Dedifferentiated amniotic fluid mesenchymal stem cell (primary cell): Measurements from ENCODE around the gene SLC12A4.

Source experiments
- DNase-seq: peaks from one replicate; pipeline ENCODE4 v3.0.0-alpha.2; 2016; ENCODE audit errors: extremely low spot score

The SLC12A4 gene

DNA sequence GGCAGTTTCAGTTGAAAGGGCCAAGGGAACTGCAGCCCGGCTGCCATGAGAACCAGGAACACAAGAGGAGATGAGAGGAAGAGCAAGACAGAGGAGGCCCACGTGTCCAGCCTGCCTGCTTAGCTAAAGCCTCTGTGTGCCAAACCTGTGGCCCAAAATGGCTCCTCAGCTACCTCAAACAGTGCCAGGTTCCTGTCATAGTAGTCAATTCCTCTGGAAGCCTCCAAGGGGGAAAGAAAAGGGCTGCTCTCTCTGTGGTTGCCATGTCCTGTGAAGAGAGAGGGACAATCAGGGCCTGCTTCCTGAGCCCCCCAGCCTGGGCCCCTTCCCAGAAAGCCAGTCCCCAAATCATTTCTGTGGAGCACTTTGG lies 5.2 kb downstream of the SLC12A4 start:
- DNase-seq = no peak

DNA sequence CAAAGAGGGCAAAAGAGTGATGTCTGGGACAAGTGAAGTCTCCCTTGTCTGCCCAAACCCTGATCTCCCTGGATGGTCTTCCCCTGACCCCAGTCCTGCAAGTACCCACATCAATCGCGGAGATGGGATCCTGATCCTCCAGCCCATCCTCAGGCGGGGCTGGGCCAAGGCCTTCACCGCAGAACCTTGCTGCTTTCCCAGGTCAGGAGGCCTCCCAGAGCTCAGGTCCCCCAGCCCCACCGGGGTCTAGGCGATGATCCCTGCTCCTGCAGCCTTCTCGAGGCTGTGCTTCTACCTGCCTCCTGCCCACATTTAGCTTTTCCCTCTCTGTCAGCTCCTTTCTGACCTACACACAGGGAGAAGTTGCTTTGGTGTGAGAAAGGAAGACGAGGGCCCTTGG lies 6.3 kb downstream of the SLC12A4 start:
- DNase-seq = no peak

DNA sequence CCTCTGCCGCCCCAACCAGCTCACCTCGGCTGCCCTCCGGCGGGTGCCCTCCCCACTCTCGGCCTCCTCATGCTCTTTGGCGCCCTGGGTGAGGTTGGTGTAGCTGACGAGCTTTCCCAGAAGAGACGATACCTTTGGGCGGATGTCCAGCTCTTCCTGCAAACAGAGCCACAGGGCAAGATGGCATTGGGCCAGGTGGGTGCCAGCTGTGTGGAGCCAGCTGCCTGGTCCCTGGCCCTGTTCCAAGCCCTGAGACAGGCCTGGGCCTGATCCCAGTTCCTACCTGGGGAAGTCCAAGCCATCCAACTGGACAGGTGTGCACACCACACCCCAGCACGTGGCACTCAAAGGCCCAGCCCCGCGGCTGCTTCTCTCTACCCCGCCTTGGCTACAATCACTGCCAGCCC lies 6.9 kb downstream of the SLC12A4 start:
- DNase-seq = no peak

DNA sequence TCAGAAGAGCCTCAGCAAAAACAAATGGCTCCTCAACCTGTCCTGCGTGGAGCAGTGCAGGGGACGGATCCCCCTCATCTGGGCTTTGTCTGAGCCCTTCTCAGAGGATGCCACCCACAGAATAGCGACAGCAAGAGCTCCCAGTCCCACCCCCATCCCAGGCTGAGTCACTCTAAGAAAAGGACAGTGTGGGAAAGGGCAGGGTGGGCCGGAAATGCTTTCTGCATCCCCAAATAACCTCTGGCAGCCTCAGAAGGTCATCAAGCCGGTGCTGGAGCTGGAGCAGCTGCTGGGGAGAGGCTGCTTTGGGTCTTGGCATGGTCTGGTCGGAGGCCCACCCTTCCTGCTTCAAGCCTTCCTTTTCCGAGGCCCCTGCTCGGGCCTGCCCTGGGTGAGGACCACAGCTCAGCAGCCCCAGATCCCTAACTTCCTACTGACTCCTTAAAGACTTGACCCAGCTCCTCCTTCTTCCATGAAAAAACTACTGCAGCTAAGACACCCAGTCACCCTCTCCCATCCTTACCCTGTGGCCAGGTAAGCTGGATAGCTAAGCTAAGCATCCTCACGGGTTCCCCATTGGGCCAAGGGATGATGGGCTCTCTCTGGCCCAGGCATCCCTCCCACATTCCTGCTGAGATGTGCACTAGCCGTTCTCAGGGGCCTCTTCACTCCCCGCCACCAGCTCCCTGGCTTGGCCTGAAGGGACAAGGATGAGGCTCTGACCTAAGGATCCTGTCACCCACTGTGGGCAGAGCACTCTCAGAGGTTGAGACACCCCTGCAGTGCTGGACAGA lies 8.7 kb downstream of the SLC12A4 start:
- peak; percentile 31 for DNase-seq

DNA sequence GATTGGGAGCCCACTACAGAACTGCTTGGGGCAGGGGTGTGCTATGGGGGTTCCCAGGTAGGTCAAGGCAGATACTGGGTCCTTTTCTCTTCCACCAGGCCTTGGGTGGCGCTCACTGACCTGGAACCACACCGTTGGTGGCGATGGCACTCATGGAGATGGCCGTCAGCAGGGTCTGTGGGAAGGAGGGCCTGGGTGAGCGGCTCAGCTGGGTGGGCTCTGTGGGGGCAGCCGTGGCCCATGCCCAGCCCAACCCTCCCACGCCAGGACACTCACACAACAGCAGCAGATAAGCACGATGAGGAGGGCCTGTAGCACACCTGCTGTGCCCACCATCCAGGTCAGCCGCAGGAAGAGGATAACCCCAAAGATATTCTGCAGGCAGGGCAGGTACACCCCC lies 10.8 kb downstream of the SLC12A4 start:
- DNase-seq = no peak

DNA sequence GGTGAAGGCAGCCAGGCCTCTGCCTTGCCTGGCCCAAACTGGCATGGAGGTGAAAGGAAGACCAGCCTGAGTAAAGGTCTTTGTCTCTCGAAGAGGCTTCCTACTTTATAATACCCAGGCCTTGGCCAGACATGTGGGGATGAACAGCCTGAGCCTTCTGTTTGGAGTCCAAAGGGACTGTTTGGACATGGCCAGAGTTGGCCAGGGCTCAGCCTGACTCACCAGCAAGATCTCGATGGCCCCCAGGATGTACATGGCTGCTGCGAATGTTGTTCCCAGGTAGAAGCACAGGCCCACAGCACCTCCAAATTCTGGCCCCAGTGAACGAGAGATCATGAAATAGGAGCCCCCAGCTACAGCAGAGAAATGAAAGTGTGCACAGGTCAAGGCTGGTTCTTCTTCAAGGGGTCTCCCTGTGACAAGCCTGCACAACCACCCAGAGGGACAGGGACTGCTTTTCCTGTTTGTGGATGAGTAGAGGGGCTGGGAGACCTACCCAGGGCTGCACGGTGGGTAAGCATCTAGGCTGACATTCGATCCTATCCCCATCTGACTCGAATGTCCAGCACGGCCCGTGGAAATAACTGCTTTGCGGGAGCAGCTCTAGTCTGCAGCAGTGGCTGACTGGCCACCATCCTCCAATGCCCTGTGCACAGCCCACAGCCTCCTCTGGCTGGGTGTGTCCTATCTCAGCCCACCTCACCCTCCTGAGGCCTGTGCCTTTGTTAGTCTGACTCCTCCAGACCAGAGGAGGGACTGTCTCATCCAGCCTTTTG lies 13.8 kb downstream of the SLC12A4 start:
- no peak for DNase-seq

DNA sequence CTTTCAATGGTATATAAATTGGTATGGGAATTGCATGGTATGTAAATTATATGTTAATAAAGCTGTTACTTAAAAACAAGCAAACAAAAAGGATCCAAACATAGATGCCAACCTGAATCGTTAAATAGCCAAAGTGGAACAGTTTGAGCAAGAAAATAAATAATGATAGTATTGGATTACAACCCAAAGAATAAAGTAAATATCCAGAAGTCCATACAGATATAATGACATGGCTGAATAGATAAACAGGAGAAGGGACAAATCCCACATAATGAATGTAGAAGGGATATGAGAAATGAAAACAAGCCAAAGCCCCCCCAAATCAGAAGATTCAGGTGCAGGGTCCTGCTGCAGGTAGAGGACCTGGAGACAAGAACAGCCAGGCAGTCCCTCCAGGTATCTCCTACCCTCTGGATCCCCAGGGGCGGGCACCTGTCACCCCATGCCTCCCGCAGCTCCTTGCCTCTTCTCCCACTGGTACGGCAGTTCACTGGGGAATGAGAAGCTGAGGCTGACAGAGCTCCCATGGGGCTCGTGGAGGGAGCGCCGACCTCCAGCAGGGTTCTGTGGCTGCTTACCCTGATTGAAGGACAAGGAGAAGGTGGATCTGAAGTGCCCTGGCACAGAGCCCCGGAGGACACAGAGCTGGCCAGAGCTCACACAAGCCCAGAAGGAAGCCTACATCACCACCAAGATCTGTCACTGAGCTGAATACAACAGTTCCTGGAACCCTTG lies 14.6 kb downstream of the SLC12A4 start:
- DNase-seq = no peak

DNA sequence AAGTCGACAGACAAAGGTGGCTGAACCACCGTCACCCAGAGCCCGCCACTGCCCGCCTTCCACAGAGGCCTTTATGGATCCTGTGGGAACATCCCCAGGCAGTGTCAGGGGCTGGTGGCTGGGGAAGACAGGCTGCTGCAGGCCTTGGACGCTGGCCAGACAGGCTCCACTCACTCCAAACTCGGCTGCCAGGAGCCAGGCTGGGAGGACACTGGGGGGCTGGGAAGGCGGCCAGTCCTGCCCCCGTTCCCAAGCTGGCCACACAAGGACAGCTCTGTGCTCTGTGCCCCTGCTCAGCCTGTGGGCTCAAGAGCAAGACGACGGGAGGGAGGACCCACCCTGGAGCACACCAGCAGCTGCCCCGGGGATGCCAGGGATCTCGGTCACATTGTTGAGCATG lies 17.0 kb downstream of the SLC12A4 start:
- DNase-seq = no peak

DNA sequence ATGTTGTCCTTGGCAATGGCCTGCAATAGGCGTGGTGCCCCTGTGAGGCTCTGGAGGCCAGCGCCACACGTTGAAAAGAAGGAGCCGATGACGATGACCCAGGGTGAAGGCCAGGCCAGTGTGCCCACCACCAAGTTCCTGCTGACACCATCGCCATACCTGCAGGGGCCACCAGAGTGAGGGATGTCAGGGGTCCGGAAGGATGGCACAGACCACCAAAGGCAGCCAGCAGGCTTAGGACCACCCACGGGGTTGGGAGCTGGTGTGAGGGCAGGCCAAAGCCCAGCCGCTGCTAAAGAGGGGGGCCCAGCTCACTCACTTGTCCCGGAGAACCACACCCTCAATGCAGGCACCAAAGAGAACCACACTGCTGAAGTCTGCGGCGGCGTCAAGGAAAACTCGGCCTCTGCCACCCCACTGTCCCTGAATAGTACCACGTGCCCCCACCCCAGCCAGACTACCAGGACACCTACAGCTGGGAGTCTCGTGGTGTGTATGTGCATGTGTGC lies 18.0 kb downstream of the SLC12A4 start:
- no peak for DNase-seq

DNA sequence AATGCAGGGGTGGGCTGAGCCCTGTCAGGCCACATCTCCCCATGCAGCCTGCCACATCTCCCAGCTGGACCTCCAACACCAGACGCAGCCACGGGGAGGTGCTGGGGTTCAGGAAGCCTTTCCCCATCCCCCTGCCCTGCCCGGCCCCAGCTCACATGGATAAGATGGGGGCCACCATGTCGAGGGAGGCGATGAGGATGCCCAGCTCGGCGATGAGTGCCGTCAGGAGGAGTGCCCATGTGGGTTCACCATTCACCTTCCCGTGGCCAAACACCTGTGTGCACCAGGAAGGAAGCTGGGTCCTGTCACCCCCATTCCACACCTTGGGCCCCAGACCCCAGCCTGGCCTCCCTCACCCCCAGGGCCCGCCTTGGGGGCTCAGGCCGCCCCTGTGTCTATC lies 18.8 kb downstream of the SLC12A4 start:
- DNase-seq = no peak

DNA sequence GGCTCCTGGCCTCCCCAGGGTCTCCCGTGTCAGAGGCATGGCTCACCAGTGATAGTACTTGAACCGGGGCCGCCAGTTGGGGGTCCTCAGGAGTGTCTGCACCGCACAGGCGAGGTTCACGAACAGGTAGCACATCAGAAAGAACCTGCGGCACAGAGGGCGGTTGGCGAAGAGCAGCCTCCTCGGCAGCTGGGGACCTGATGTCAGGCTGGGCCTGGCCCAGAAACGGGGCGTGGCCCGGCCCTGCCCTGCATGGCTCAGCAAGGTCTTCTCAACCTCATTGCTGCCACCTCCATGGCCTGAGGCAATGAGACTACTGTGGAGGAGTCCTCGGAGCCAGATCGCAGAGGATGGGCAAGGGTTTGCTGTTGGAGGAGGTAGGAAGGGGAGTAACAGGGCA lies 20.4 kb downstream of the SLC12A4 start:
- DNase-seq = no peak

DNA sequence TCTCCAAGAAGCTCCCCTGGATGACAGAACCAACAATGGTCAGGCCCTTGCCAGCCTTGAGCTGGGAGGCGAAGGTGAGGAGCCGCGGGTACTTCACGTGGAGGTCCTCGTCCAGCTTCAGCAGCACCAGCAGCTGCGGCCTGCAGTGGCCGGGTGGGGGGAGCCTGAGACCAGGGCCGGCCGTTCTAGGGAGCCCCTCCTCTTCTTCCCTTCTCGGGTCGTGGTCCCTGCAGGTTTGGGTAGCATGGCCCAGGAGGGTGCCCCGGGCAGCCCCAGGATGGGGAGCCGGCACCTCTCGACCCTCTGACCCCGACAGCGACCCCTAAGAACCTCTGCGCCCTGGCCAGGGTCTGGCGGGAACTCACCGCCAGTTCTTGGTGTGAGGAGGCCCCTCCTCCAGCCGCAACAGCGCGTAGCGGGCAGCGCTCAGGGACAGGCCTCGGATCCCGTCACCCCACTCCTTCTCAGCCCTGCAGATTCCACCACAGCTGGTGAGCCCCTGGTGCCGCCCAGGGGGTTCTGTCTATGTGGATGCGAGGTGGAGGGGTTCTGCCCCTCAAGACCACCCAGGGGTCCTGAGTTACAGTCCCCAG lies 21.4 kb downstream of the SLC12A4 start:
- DNase-seq = no peak

DNA sequence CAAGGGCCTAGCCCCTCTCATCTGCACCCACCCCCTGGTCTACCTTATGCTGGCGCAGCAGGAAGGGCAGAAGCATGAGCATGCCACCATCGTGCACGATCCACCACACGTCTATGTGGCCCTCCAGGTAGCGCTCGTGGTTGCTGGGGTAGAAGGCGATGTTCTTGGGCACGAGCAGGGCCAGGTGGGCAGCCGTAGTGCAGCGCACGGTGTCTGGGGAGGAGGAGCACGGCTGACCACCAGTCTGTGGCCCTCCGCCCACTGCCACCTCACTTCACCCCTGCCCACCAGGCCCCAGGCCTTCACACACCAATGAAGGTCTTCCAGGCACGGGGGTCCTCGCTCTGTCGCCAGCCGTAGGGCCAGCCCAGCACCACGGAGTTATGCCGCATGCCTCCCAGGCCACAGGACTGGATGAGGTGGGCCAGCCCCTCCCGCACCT lies 22.3 kb downstream of the SLC12A4 start:
- DNase-seq = no peak

DNA sequence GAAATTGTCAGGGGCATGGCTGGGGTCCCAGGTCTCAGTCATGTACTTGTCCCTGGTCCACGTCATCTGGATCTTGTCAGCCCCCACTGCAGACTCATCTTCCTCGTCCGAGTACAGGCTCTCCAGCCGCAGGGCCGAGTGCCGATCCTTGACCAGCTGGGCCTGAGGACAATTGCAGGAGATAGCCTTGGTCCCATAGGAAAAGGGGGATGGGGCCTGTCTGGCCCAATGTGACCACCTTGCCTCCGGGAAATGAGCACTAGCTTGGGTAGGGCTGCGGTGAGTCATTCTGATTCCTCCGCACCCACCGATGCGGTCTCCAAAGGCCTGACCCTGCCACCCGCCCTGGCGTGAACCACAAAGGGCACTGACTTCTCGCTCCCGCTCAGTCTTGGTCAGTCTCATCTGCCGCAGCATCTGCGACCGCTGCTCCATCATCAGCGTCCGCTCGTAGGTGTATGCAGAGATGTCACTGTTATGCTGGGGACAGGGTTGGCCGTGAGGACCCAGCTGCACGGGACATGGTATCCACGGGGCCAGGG lies 23.0 kb downstream of the SLC12A4 start:
- DNase-seq = no peak

DNA sequence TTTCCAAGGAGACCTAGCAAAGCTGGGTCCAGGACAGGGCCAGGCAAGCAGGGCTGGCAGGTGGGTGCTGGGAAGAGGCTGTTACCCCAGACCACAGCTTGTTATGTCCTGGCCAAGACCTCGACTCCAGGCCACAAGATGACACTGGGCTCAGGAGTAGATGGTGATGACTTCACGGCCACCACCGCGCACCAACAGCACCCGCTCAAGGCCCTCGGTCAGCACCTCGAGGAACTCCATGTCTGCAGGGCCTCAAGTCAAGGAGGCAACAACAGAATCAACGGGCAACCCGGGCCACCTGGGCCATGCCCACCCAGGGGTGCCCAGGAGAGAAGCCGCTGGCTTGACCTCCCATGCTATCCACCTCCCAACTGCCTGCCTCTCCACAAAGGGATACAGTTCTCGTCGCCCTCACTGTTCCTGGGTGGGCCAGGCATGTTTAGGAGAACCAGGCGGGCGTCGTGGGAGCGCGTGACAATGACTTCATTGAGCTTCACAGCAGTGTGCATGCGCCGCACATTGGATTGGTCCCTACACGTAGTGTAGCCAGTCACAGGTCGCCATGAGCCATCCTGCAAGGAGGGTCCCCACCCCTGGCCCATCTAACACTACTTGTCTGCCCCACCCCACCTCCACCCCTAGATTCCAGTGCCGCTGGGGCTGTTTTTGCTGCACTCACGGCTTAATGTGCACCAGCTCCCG lies 23.6 kb downstream of the SLC12A4 start:
- no peak for DNase-seq

DNA sequence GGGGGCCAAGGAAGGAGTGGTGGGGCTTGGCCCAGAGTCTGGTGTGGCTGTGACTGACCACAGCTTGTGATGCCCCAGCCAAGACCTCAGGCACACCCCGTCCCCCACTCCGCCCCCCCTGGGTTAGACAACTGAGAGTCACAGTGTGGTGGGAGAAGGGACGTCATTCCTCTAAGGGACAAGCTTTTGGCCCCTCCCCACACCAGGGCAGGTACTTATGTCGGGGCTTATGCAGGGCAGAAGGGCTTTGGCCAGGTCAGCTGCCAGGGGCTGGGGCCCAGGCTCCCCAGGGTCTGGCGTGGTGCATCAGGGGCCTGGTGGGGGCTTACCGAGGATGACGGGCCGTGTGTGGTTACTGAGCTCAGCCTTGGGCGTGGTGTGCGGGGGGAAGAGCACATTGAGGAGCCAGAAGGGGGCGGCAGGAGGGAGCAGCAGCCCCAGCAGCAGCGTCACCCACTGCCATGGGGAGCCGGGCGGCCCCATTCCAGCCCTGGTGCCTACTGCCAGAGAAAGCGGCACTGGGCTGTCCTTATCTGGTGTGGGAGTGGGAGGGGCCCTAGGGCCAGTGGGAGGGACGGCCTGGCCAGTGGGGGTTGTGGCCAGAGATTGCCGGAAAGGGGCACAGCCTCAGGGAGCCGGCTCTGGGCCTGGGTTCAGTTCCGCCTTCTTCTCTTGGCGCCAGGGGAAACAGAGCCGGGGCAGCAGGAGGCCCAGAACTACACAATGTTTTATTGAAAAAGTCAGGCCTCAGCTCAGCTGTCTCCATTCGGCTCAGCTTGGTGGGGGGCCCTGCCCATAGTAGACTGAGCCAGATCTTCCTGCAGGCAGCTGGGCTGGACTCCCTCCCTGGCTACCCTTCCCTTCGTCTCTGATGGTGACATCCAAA lies 24.6 kb downstream of the SLC12A4 start, which contains the start of gene LCAT:
TSS of gene LCAT (minus strand) at position 502 of the 886 bp plus-strand sequence. CDS start at position 483, 19 bp downstream.
- no peak for DNase-seq

DNA sequence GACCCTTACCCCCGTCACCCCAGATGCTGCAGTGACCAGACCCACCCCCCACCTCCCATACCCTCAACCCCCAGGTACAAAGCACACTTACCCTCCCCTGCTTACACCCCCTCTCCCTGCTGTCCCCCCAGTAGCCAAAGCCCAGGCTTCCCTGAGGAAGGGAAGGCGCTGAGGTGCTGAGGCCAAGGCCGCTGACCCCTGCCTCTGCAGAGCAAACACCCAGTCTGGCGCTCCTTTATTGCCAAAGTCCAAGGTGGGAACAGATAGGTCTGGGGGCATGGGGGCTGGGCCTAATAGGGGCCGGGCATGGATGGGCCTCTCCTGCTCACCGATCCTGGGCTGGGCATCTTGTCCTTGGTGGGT lies 25.2 kb downstream of the SLC12A4 start:
- no peak for DNase-seq

DNA sequence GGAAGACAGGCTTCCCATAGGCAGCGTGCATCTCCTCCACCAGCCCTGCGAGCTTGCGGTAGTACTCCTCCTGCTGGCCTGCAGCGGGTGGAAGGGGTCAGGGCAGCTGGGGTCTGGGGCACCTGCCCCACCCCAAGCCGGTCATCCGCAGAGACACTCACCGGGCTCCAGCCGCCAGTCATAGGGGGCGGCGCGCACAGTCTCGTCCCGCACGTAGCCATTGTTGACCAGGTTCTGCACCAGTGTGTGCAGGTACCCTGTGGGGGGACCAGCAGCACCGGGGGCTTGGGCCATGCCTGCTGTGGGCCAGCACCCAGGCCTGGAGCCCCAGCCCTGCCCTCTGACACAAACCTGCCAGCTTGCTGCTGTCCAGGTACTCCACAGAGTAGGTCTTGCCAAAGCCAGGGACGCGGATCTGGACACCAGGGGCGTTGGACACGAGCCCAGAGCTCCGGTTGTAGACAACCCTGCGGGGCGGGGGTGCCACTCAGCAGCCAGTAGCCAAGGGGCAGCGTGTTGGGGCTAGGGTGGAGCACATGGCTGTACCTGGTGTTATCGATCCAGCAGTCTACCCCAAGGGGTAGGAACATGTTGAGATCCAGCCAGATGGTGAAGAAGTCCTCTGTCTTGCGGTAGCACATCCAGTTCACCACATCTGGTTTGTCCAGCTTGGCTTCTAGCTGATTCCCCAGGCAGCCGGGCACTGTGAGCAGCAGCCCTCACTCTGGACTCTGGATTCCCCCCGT lies 25.8 kb downstream of the SLC12A4 start:
- DNase-seq = no peak

DNA sequence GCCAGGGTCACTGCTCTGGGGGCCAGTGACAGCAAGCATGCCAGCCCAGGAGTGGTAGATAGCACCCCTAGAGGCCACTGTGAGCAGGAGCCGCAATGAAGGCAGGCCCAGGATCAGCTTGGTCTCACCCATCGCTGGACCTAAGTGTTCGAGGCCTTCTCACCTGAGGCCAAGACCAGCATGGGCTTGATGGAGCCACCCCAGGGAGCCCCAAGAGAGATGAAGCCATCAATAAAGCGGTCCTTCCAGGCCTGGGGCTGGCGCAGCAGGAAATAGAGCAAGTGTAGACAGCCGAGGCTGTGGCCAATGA lies 26.3 kb downstream of the SLC12A4 start:
- no peak for DNase-seq
